B cell (primary cell): ENCODE results near the gene KCNE3.

Source experiments
- EZH2 ChIP-seq: IDR thresholded peaks from 2 replicates; pipeline ENCODE4 v1.6.1; 2012; ENCODE audit warnings: borderline replicate concordance, low read depth, mild to moderate bottlenecking, moderate library complexity, low read length; ENCODE audit not compliant: insufficient read depth, poor library complexity, severe bottlenecking
- TF ChIP-seq, protein P1 (sequence below): fragments of 200-600 bp; IDR thresholded peaks from one replicate; pipeline ENCODE4 v1.8.0; 2022; ENCODE audit warnings: antibody characterized with exemption, mild to moderate bottlenecking

DNA sequence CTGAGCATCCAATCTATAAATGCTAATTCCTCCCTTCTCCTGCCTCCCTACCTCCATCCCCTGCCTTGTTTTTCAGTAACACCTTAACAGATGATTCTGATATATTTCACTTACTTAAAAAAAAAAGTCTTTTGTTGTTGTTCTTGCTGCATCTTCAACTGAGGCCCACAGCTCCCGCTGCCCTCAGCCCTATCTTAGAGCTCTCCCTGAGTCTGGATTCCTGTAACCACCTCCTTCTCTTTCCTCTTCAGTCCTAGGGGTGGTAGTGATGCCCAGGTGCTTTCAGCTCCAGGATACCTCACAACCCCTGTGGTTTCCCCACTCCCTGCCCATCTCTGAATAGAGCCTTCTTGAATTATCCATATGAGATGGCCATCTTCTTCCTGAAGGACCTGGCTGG is 3.7 kb upstream of the KCNE3 start:
- TF ChIP-seq, protein P1, sequence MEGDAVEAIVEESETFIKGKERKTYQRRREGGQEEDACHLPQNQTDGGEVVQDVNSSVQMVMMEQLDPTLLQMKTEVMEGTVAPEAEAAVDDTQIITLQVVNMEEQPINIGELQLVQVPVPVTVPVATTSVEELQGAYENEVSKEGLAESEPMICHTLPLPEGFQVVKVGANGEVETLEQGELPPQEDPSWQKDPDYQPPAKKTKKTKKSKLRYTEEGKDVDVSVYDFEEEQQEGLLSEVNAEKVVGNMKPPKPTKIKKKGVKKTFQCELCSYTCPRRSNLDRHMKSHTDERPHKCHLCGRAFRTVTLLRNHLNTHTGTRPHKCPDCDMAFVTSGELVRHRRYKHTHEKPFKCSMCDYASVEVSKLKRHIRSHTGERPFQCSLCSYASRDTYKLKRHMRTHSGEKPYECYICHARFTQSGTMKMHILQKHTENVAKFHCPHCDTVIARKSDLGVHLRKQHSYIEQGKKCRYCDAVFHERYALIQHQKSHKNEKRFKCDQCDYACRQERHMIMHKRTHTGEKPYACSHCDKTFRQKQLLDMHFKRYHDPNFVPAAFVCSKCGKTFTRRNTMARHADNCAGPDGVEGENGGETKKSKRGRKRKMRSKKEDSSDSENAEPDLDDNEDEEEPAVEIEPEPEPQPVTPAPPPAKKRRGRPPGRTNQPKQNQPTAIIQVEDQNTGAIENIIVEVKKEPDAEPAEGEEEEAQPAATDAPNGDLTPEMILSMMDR: no peak
- no peak for TF ChIP-seq EZH2
